Transverse colon (tissue), 4 donors: ENCODE results near the gene GPR158. TPM values are rescaled to one million over a fixed set of nuclear protein-coding genes. Genes with fewer than 3 reads are reported as not detected.

Source experiments
- DNase-seq: peaks from one replicate; pipeline ENCODE4 v3.0.0-alpha.2; 2019
- H3K27ac ChIP-seq, 4 donors: fragments of 200-600 bp; sonication (generic); 2 replicates each; pipeline ENCODE4 v1.5.1; 2016 to 2018; ENCODE audit warnings: inconsistent platforms in 4 of 4
- H3K27me3 ChIP-seq: fragments of 200-600 bp; sonication (generic); 2 replicates; pipeline ENCODE4 v1.5.1; 2017; ENCODE audit warnings: inconsistent platforms
- H3K36me3 ChIP-seq, 4 donors: fragments of 200-600 bp; sonication (generic); 2 replicates each; pipeline ENCODE4 v1.5.1; 2017 to 2019; ENCODE audit warnings: inconsistent platforms in 4 of 4
- H3K4me1 ChIP-seq, 4 donors: fragments of 200-600 bp; sonication (generic); 2 replicates each; pipeline ENCODE4 v1.5.1; 2017 to 2020; ENCODE audit warnings: inconsistent platforms in 4 of 4
- H3K4me3 ChIP-seq, 4 donors: fragments of 200-600 bp; sonication (generic); 1 replicate in 1 of 4; 2 replicates in 3 of 4; pipeline versions ENCODE4 v1.5.1 to v1.6.1; 2017 to 2019; ENCODE audit warnings: inconsistent platforms in 4 of 4
- H3K9me3 ChIP-seq, 2 donors: fragments of 200-600 bp; sonication (generic); 2 replicates each; pipeline ENCODE4 v1.5.1; 2017 to 2019; ENCODE audit warnings: inconsistent platforms in 2 of 2
- EP300 ChIP-seq: sonication (generic); formaldehyde crosslinking; IDR thresholded peaks from one replicate; pipeline ENCODE4 v1.6.1; 2017; ENCODE audit warnings: antibody characterized with exemption, low read depth
- POLR2A ChIP-seq: fragments of 450-650 bp; IDR thresholded peaks from one replicate; pipeline ENCODE4 v1.6.1; 2016; ENCODE audit warnings: antibody characterized with exemption, mild to moderate bottlenecking, moderate library complexity
- POLR2AphosphoS5 ChIP-seq, 3 donors: sonication (generic); formaldehyde crosslinking; IDR thresholded peaks; one replicate each; pipeline ENCODE4 v1.6.1; 2016; ENCODE audit warnings: antibody characterized with exemption in 3 of 3
- WGBS, 2 donors: methylation state at CpG; one replicate each; pipeline ENCODE4 v1.1.5; 2018; ENCODE audit warnings: low coverage in 1 of 2; 5-methylcytosine and 5-hydroxymethylcytosine counted together
- in situ Hi-C, 4 donors: fragments of 200-750 bp; cut with MboI; loops; one replicate each; pipeline versions ENCODE4 v1.15.0 to v1.15.1; 2017; ENCODE audit warnings: low sequenced_read_pairs in 3 of 4, low pct_ligation_motif_present in 1 of 4, low pct_unique_long_range_greater_than_20kb in 1 of 4
- intact Hi-C: fragments of 100-400 bp; cut with DNase I; formaldehyde crosslinking; loops from one replicate; pipeline ENCODE4 v1.15.1; 2023; ENCODE audit warnings: low total_unique reads
- total RNA-seq, 4 donors: library from RNA; depleted of rRNA; stranded (reverse); fragments of >200 nt; gene quantifications; one replicate each; pipeline ENCODE4 v1.1.0, GENCODE V29; 2016
- TF ChIP-seq, protein P1 (sequence below), 5 experiments: fragments of 200-600 bp in 3 of 5; fragments of 450-650 bp in 2 of 5; sonication (generic) in 3 of 5; IDR thresholded peaks; 1 replicate in 2 of 5; 2 replicates in 3 of 5; pipeline ENCODE4 v1.5.1; 2016 to 2017; ENCODE audit warnings: antibody characterized with exemption in 5 of 5, inconsistent platforms in 3 of 5, mild to moderate bottlenecking in 2 of 5, moderate library complexity in 1 of 5

Gene GPR158
- total RNA-seq, 4 donors from 2014 or later, result 0.16 to 0.27 TPM; not detected in 2

DNA sequence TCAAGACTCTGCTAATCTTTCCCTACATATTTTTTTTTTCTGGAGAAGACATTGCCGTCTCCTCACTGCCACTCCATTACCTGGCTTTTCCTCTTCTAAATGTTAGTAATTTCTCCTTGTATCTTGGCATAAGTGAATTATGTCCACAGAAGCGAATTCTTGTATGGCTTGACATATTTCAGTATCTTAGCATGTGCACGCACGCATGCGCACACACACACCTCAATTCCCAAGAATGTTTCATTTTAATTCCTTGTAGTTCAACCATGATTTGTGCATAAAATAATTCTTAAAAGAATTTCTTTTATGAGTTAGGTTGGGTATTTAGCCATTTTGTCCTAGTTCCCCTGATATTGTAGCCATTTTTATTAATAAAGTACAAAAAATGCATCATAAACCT lies 458.0 kb downstream of the GPR158 start:
- in situ Hi-C loops (no loop called here), intact Hi-C loops (no loop called here)
- no peaks in the 10 kb centered on the region for H3K36me3 ChIP-seq
- no peak overlapping the region for H3K27ac ChIP-seq
- no peaks in the 10 kb centered on the region for H3K9me3 ChIP-seq
- DNase-seq, result no peak
- TF ChIP-seq, protein P1, sequence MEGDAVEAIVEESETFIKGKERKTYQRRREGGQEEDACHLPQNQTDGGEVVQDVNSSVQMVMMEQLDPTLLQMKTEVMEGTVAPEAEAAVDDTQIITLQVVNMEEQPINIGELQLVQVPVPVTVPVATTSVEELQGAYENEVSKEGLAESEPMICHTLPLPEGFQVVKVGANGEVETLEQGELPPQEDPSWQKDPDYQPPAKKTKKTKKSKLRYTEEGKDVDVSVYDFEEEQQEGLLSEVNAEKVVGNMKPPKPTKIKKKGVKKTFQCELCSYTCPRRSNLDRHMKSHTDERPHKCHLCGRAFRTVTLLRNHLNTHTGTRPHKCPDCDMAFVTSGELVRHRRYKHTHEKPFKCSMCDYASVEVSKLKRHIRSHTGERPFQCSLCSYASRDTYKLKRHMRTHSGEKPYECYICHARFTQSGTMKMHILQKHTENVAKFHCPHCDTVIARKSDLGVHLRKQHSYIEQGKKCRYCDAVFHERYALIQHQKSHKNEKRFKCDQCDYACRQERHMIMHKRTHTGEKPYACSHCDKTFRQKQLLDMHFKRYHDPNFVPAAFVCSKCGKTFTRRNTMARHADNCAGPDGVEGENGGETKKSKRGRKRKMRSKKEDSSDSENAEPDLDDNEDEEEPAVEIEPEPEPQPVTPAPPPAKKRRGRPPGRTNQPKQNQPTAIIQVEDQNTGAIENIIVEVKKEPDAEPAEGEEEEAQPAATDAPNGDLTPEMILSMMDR (IDR thresholded peaks at IDR 0.05), result no peak
- TF ChIP-seq POLR2AphosphoS5 (IDR thresholded peaks at IDR 0.05), result no peak
- TF ChIP-seq EP300, result no peak
- no peak for TF ChIP-seq POLR2A
- no peaks in the 10 kb centered on the region for H3K4me1 ChIP-seq
- no peak overlapping the region for H3K4me3 ChIP-seq
- no peaks in the 10 kb centered on the region for H3K27me3 ChIP-seq
- WGBS, 2 donors, result 92 to 100% methylated on average over 2 to 5 of the region's 5 CpGs

DNA sequence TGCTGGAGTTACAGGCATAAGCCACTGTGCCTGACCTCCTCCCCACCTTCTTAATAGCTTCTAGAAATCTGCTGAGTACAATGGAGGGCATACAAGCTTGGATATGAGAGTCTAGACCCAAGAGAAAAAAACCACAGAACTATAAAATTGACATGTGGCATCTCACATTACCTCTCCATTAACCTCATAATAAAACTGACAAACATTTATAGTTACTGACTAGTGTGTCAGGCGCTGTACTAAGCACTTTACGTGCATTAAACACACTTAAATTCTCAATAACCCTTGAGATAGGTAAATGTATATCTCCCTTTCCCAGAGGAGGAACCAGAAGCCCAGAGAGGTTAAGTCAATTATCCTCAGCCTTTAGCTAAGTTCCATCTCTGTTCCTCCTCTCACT lies 458.7 kb downstream of the GPR158 start:
- Histone ChIP-seq H3K4me1 (no peaks in the 10 kb centered on the region), H3K27ac (no peak overlapping the region), H3K36me3 (no peaks in the 10 kb centered on the region), H3K9me3 (no peaks in the 10 kb centered on the region), H3K27me3 (no peaks in the 10 kb centered on the region), H3K4me3 (no peak overlapping the region)
- intact Hi-C loops, result no loop called here
- no peak for DNase-seq
- in situ Hi-C loops, result no loop called here
- 64 to 79% methylated on average over 2 of the region's 2 CpGs for WGBS, 2 donors
- TF ChIP-seq EP300, result no peak

DNA sequence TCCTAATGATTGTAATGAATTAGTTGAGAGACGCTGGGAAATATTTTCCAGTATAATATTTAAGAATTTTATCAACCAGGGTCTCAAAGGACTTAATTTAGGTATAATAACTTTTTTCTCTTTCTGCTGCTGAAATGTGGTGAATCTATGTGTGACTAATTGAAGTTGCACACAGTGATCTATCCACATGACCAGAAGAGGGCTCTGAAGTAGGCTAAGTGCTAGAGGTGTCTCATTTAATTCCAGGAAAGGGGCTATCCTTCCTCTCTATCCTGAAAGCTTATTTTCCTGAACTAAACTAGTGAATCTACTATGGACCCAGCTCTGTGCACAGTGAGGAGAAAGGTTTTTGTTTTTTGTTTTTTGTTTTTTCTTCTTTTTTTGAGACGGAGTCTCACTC lies 464.8 kb downstream of the GPR158 start:
- no peak overlapping the region for H3K4me3 ChIP-seq
- no peaks in the 10 kb centered on the region for H3K27me3 ChIP-seq
- H3K27ac ChIP-seq, result no peak overlapping the region
- TF ChIP-seq POLR2AphosphoS5 (IDR thresholded peaks at IDR 0.05) (no peak), EP300 (no peak), POLR2A (no peak)
- TF ChIP-seq, protein P1 (IDR thresholded peaks at IDR 0.05), result no peak
- intact Hi-C loops (no loop called here), in situ Hi-C loops (no loop called here)
- H3K36me3 ChIP-seq, result no peaks in the 10 kb centered on the region
- H3K4me1 ChIP-seq, result no peaks in the 10 kb centered on the region
- WGBS, 2 donors, result 90 to 97% methylated on average over 2 of the region's 2 CpGs
- no peak for DNase-seq
- H3K9me3 ChIP-seq, result no peaks in the 10 kb centered on the region

DNA sequence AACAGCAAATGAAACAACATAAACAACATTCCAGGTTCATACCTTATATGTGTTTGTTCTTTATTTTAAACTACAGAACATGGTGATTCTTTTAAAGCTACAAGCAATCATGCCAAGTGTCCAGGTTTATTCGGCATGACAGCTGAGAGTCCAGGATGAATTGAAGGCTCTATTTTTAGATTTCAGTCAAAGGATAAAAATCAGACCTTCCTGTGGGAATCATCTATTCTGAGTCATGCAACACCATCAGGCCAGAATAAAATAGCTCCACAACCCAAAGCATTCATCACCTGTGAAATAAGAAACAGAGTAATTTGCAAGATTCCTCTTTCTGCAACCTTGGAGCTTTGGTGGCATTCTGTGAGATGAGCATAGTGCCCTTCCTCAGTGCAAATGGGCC lies 466.8 kb downstream of the GPR158 start:
- Histone ChIP-seq H3K36me3 (no peaks in the 10 kb centered on the region), H3K27me3 (no peaks in the 10 kb centered on the region), H3K27ac (no peak overlapping the region), H3K4me3 (no peak overlapping the region), H3K9me3 (no peaks in the 10 kb centered on the region), H3K4me1 (no peaks in the 10 kb centered on the region)
- intact Hi-C loops, result no loop called here
- no peak for DNase-seq
- 43 to 85% methylated on average over 1 of the region's 1 CpG for WGBS, 2 donors
- no peak for TF ChIP-seq POLR2A
- TF ChIP-seq POLR2AphosphoS5 (IDR thresholded peaks at IDR 0.05), result no peak
- no peak for TF ChIP-seq EP300
- TF ChIP-seq, protein P1 (IDR thresholded peaks at IDR 0.05), result no peak
- in situ Hi-C loops, result no loop called here

DNA sequence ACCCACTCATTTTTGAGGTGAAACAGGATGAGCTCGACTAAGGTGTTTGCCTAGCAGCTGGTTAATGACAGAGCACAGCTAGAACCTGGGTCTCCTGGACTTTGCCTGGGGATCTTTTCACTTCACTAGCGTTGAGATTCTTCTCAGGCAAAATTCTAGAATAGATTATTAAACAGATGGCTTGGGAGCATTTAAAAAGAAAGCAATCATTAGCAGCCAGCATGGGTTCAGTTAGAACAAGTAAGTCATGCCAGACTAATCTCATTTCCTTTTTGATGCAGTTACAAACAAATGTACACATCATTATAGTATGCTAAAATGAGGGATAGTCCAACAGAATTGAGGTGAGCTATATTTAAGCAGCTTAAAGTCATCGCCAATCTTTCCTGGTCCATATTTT lies 467.9 kb downstream of the GPR158 start:
- DNase-seq, result no peak
- intact Hi-C loops, result no loop called here
- Histone ChIP-seq H3K9me3 (no peaks in the 10 kb centered on the region), H3K4me3 (no peak overlapping the region), H3K36me3 (no peaks in the 10 kb centered on the region), H3K4me1 (no peaks in the 10 kb centered on the region), H3K27ac (no peak overlapping the region), H3K27me3 (no peaks in the 10 kb centered on the region)
- TF ChIP-seq EP300 (no peak), POLR2A (no peak), POLR2AphosphoS5 (IDR thresholded peaks at IDR 0.05) (no peak)
- TF ChIP-seq, protein P1 (IDR thresholded peaks at IDR 0.05), result no peak
- in situ Hi-C loops, result no loop called here
- WGBS, 2 donors, result 67 to 70% methylated on average over 2 to 3 of the region's 3 CpGs
